Measurements from ENCODE around the gene ABCA1. TPM values are rescaled to one million over a fixed set of nuclear protein-coding genes. Genes with fewer than 3 reads are reported as not detected.

ABCA1 gene
- total RNA-seq, 2 experiments from 2014 or later = 8.0 to 14.0 TPM

- H4K20me1 ChIP-seq (ENCODE audit: insufficient read depth, low read length) = no peaks in the 10 kb centered on the region
- ChIA-PET POLR2A (interaction anchor here (0.6 to 1.1 kb wide), 8 partner anchors 10 to 121 kb away, joined by 3 to 8 read pairs (median 3); no protein-coding TSS in a partner anchor), CTCF (ENCODE audit: unreplicated experiment) (no interaction called here)
- TF ChIP-seq CTCF (conservative IDR thresholded peaks at IDR 0.05; ENCODE audit: low read length) (no peak), EZH2phosphoT487 (IDR thresholded peaks at IDR 0.05; ENCODE audit: borderline replicate concordance, low read depth, low read length) (no peak)
- no peaks in the 10 kb centered on the region for H3K9me2 ChIP-seq (ENCODE audit: insufficient read depth, low read length)
- intact Hi-C loops (cut with micrococcal nuclease; ENCODE audit: unreplicated experiment) = no loop called here
- BruUV-seq (replicated peaks) = no TSS peak
- peaks cover 32% of the 10 kb centered on the region for H3K36me3 ChIP-seq (ENCODE audit: insufficient read depth, low read length)
- no peak overlapping the region for H3K4me2 ChIP-seq (ENCODE audit: low read length)
- no peak for DNase-seq (ENCODE audit: low spot score)
- H3K9me3 ChIP-seq (ENCODE audit: low read length) = no peaks in the 10 kb centered on the region
- H3K27ac ChIP-seq (ENCODE audit: low read depth, low read length, poor library complexity, severe bottlenecking) = no peak overlapping the region
- H3K4me1 ChIP-seq (ENCODE audit: insufficient read depth, low read length, poor library complexity, severe bottlenecking) = peaks cover 12% of the 10 kb centered on the region
- no peak overlapping the region for H2AFZ ChIP-seq (ENCODE audit: low read length)
- H3K4me3 ChIP-seq (ENCODE audit: low read depth, low read length, poor library complexity, severe bottlenecking) = no peak overlapping the region
- H3K79me2 ChIP-seq (ENCODE audit: insufficient read depth, low read depth, low read length) = 0 out of 2 replicates have a peak, but pooled peaks cover 4% of the 10 kb centered on the region
Measured at GRCh38 chr9:104896131-104896530, 31.8 kb downstream of the ABCA1 start.

- ChIA-PET CTCF (ENCODE audit: unreplicated experiment) (no interaction called here), POLR2A (interaction anchor here (1.0 to 1.1 kb wide), 4 partner anchors 11 to 122 kb away, joined by 3 to 8 read pairs (median 4); no protein-coding TSS in a partner anchor)
- no peaks in the 10 kb centered on the region for H4K20me1 ChIP-seq (ENCODE audit: insufficient read depth, low read length)
- peaks cover 29% of the 10 kb centered on the region for H3K36me3 ChIP-seq (ENCODE audit: insufficient read depth, low read length)
- intact Hi-C loops (cut with micrococcal nuclease; ENCODE audit: unreplicated experiment) = no loop called here
- no peak overlapping the region for H3K4me2 ChIP-seq (ENCODE audit: low read length)
- H3K27ac ChIP-seq (ENCODE audit: low read depth, low read length, poor library complexity, severe bottlenecking) = no peak overlapping the region
- H3K4me3 ChIP-seq (ENCODE audit: low read depth, low read length, poor library complexity, severe bottlenecking) = no peak overlapping the region
- no peaks in the 10 kb centered on the region for H3K9me3 ChIP-seq (ENCODE audit: low read length)
- no peaks in the 10 kb centered on the region for H3K9me2 ChIP-seq (ENCODE audit: insufficient read depth, low read length)
- no TSS peak for BruUV-seq (replicated peaks)
- H3K79me2 ChIP-seq (ENCODE audit: insufficient read depth, low read depth, low read length) = 0 out of 2 replicates have a peak, but pooled peaks cover 4% of the 10 kb centered on the region
- peaks cover 7% of the 10 kb centered on the region for H3K4me1 ChIP-seq (ENCODE audit: insufficient read depth, low read length, poor library complexity, severe bottlenecking)
- TF ChIP-seq EZH2phosphoT487 (IDR thresholded peaks at IDR 0.05; ENCODE audit: borderline replicate concordance, low read depth, low read length) (no peak), CTCF (conservative IDR thresholded peaks at IDR 0.05; ENCODE audit: low read length) (no peak)
- H2AFZ ChIP-seq (ENCODE audit: low read length) = no peak overlapping the region
- DNase-seq (ENCODE audit: low spot score) = no peak
Measured at GRCh38 chr9:104895572-104895971, 32.4 kb downstream of the ABCA1 start.

GRCh38 chr9:104892701-104893100, 35.3 kb downstream of the ABCA1 start:
- Histone ChIP-seq H3K4me2 (ENCODE audit: low read length) (no peak overlapping the region), H3K79me2 (ENCODE audit: insufficient read depth, low read depth, low read length) (0 out of 2 replicates have a peak, but pooled peaks cover 4% of the 10 kb centered on the region), H3K4me1 (ENCODE audit: insufficient read depth, low read length, poor library complexity, severe bottlenecking) (peaks cover 6% of the 10 kb centered on the region), H3K27ac (ENCODE audit: low read depth, low read length, poor library complexity, severe bottlenecking) (no peak overlapping the region), H3K9me2 (ENCODE audit: insufficient read depth, low read length) (no peaks in the 10 kb centered on the region), H3K36me3 (ENCODE audit: insufficient read depth, low read length) (peaks cover 32% of the 10 kb centered on the region), H4K20me1 (ENCODE audit: insufficient read depth, low read length) (no peaks in the 10 kb centered on the region), H3K4me3 (ENCODE audit: low read depth, low read length, poor library complexity, severe bottlenecking) (no peak overlapping the region), H2AFZ (ENCODE audit: low read length) (no peak overlapping the region), H3K9me3 (ENCODE audit: low read length) (no peaks in the 10 kb centered on the region)
- DNase-seq (ENCODE audit: low spot score) = no peak
- BruUV-seq (replicated peaks) = no TSS peak
- ChIA-PET POLR2A (interaction anchor here (1.0 to 2.5 kb wide), 9 partner anchors 8 to 146 kb away, joined by 3 to 11 read pairs (median 5); no protein-coding TSS in a partner anchor), CTCF (ENCODE audit: unreplicated experiment) (interaction anchor here (0.9 to 1.0 kb wide), 2 partner anchors 8 to 12 kb away, joined by 3 read pairs; no protein-coding TSS in a partner anchor)
- no peak for TF ChIP-seq EZH2phosphoT487 (IDR thresholded peaks at IDR 0.05; ENCODE audit: borderline replicate concordance, low read depth, low read length)
- TF ChIP-seq CTCF (conservative IDR thresholded peaks at IDR 0.05; ENCODE audit: low read length) = no peak
- intact Hi-C loops (cut with micrococcal nuclease; ENCODE audit: unreplicated experiment) = no loop called here
